Small intestine (tissue), 16 donors: Measurements from ENCODE around the gene ZC3H7A. TPM values are rescaled to one million over a fixed set of nuclear protein-coding genes. Genes with fewer than 3 reads are reported as not detected.

Experiments
- DNase-seq, 2 donors: peaks; one replicate each; pipeline versions ENCODE4 v3.0.0 to v3.0.0-alpha.2; 2013
- FAIRE-seq: peaks from 2 replicates; lab custom pipeline; 2012; peaks lifted over from hg19 to GRCh38; lab: Jason Lieb, UNC
- H3K27ac ChIP-seq, 3 donors: one replicate each; pipeline ENCODE4 v1.5.1; 2013; ENCODE audit warnings: low read length in 2 of 3, mild to moderate bottlenecking in 2 of 3, control low read depth in 1 of 3, inconsistent platforms in 1 of 3, low read depth in 1 of 3, moderate library complexity in 1 of 3
- H3K27me3 ChIP-seq, 3 donors: one replicate each; pipeline ENCODE4 v1.6.1; 2013; ENCODE audit warnings: low read length in 3 of 3, inconsistent platforms in 1 of 3; ENCODE audit not compliant: control insufficient read depth in 3 of 3, insufficient read depth in 3 of 3
- H3K36me3 ChIP-seq, 3 donors: one replicate each; pipeline ENCODE4 v1.6.1; 2013; ENCODE audit warnings: low read length in 3 of 3, inconsistent platforms in 1 of 3, low read depth in 1 of 3, mild to moderate bottlenecking in 1 of 3, moderate library complexity in 1 of 3; ENCODE audit not compliant: control insufficient read depth in 3 of 3, insufficient read depth in 2 of 3
- H3K4me1 ChIP-seq, 3 donors: one replicate each; pipeline ENCODE4 v1.6.1; 2013; ENCODE audit warnings: low read length in 2 of 3, inconsistent platforms in 1 of 3, low read depth in 1 of 3, mild to moderate bottlenecking in 1 of 3, moderate library complexity in 1 of 3; ENCODE audit not compliant: control insufficient read depth in 3 of 3, insufficient read depth in 2 of 3
- H3K4me3 ChIP-seq, 3 donors: one replicate each; pipeline ENCODE4 v1.5.1; 2013; ENCODE audit warnings: low read length in 3 of 3, control low read depth in 1 of 3, inconsistent platforms in 1 of 3, low read depth in 1 of 3, mild to moderate bottlenecking in 1 of 3, moderate library complexity in 1 of 3
- H3K9me3 ChIP-seq, 2 donors: one replicate each; pipeline ENCODE4 v1.6.1; 2013; ENCODE audit warnings: low read depth in 1 of 2, low read length in 1 of 2; ENCODE audit not compliant: control insufficient read depth in 2 of 2, insufficient read depth in 1 of 2
- WGBS, 3 donors: extraction: QIAGEN DNeasy Blood & Tissue Kit; methylation state at CpG; one replicate each; pipeline ENCODE4 v1.1.7; 2013; 5-methylcytosine and 5-hydroxymethylcytosine counted together
- long read RNA-seq, 10 donors: transcript quantifications; one replicate each; lab custom pipeline, GENCODE V29; 2026
- polyA plus RNA-seq, 4 donors: library from polyadenylated mRNA; stranded (reverse) in 3 of 4; unstranded in 1 of 4; fragments of 200-250 nt in 3 of 4; fragments of 120-200 nt in 1 of 4; gene quantifications; one replicate each; pipeline versions ENCODE4 v1.2.1 to v1.2.3, GENCODE V29; 2013
- donor health status: healthy with polysubstance abuse.
- donor health status: control.
- donor health status: control.
- donor health status: Bipolar disorder and iron deficiency.
- donor health status: healthy.

The ZC3H7A gene, protein sequence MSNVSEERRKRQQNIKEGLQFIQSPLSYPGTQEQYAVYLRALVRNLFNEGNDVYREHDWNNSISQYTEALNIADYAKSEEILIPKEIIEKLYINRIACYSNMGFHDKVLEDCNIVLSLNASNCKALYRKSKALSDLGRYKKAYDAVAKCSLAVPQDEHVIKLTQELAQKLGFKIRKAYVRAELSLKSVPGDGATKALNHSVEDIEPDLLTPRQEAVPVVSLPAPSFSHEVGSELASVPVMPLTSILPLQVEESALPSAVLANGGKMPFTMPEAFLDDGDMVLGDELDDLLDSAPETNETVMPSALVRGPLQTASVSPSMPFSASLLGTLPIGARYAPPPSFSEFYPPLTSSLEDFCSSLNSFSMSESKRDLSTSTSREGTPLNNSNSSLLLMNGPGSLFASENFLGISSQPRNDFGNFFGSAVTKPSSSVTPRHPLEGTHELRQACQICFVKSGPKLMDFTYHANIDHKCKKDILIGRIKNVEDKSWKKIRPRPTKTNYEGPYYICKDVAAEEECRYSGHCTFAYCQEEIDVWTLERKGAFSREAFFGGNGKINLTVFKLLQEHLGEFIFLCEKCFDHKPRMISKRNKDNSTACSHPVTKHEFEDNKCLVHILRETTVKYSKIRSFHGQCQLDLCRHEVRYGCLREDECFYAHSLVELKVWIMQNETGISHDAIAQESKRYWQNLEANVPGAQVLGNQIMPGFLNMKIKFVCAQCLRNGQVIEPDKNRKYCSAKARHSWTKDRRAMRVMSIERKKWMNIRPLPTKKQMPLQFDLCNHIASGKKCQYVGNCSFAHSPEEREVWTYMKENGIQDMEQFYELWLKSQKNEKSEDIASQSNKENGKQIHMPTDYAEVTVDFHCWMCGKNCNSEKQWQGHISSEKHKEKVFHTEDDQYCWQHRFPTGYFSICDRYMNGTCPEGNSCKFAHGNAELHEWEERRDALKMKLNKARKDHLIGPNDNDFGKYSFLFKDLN
- polyA plus RNA-seq, result 10 to 100 TPM; 21.2 to 51.7 (median 36.9) TPM
- long read RNA-seq, donor 1, result 0 reads
- long read RNA-seq, donor 2, partial matches to known transcripts, result 0 of 2 reads
- long read RNA-seq, donor 2, other reads (novel, unspliced or antisense), result 0 of 2 reads
- long read RNA-seq, donor 3, partial matches to known transcripts, result 16 of 24 reads
- long read RNA-seq, donor 3, other reads (novel, unspliced or antisense), result 0 of 24 reads
- long read RNA-seq, donor 4, result 0 reads
- long read RNA-seq, donor 5, result 0 reads
- long read RNA-seq, donor 6, partial matches to known transcripts, result 0 of 3 reads
- long read RNA-seq, donor 6, other reads (novel, unspliced or antisense), result 0 of 3 reads
- long read RNA-seq, donor 7, partial matches to known transcripts, result 7 of 14 reads
- long read RNA-seq, donor 7, other reads (novel, unspliced or antisense), result 0 of 14 reads
- long read RNA-seq, donor 8, result 0 reads
- long read RNA-seq, donor 9, result 0 reads
- long read RNA-seq, donor 10, partial matches to known transcripts, result 13 of 20 reads
- long read RNA-seq, donor 10, other reads (novel, unspliced or antisense), result 0 of 20 reads

DNA sequence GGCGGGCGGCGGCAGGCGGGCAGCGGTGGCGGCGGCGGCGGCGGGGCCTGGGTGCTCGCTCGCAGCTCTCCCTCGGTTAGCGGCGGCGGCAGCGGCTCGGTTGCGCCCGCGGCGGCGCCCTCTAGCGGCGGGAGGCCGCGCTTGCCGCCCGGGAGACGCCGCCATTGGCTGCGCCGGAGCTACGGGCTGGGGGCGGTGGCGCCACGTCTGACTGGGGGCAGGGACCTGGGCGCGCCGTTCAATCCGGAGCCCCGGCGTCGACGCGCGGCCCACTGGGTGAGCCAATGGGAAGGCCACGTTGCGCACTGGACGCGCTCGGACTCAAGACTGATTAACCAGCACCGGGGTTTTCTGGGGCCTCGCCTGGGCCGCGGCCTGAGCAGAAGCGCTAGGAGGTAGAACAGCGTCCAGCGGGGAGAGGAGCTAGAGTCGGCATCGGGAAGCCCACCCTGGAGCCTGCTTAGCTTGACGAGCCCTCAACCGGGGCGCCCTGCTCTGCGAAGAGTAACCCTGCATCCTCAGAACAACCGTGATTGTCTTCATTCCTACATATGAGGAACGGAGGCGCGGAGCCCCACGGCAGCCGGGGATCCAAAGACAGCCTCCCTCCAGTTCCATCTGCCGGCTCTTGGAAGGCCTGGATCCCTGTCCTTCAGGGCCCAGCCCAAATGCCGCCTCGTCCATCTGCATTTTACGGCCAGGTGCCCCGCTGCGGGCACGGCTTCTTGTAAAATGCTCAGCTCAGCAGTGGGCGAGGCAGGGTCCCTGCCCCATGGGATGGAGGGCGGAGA is at the start of gene ZC3H7A:
TSS of gene ZC3H7A (minus strand) at position 93 of the 791 bp plus-strand sequence. CDS start 14,904 bp downstream, outside the sequence.
- 0% methylated on average over 50 to 80 of the region's 80 CpGs for WGBS, 3 donors
- peak within 1 kb of the TSS; percentile 79 to 99 (median 95) for H3K27ac ChIP-seq
- peaks cover 0 to 9% (median 0%) of the 10 kb centered on the region in 3 donors for H3K36me3 ChIP-seq
- FAIRE-seq (no peak), DNase-seq (peak; percentile 97 to 98)
- peaks cover 6 to 33% (median 24%) of the 10 kb centered on the region in 3 donors for H3K4me1 ChIP-seq
- no peaks in the 10 kb centered on the region for H3K27me3 ChIP-seq
- peak within 1 kb of the TSS; percentile 73 to 97 (median 81) for H3K4me3 ChIP-seq
- no peaks in the 10 kb centered on the region for H3K9me3 ChIP-seq

DNA sequence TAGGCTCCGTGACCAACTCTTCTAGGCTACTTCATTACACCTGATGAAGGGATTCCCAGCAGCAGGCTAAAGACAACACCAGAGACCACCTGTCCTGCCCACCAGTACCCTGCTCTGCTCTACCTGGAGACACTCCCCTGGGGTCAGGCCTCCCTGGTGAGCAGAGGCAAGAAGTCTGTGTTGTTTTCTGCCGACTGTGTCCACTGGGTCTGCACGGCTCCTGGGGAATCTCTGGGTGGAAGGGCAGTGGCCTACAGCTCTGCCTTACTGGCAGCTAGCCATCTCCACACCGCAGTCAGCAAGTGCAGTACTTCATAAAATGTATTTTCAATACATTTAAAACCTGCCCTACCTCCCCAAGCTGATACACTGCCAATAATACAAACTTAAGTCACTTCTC is 47.4 kb upstream of the ZC3H7A start:
- 90 to 93% (median 93%) methylated on average over 4 of the region's 4 CpGs for WGBS, 3 donors
- no peak overlapping the region for H3K4me3 ChIP-seq
- H3K36me3 ChIP-seq, result peaks cover 28 to 61% (median 31%) of the 10 kb centered on the region in 3 donors
- H3K4me1 ChIP-seq, result peaks cover 0 to 3% (median 0%) of the 10 kb centered on the region in 3 donors
- H3K27me3 ChIP-seq, result no peaks in the 10 kb centered on the region
- H3K9me3 ChIP-seq, result no peaks in the 10 kb centered on the region
- DNase-seq (no peak), FAIRE-seq (no peak)
- H3K27ac ChIP-seq, result no peak overlapping the region

DNA sequence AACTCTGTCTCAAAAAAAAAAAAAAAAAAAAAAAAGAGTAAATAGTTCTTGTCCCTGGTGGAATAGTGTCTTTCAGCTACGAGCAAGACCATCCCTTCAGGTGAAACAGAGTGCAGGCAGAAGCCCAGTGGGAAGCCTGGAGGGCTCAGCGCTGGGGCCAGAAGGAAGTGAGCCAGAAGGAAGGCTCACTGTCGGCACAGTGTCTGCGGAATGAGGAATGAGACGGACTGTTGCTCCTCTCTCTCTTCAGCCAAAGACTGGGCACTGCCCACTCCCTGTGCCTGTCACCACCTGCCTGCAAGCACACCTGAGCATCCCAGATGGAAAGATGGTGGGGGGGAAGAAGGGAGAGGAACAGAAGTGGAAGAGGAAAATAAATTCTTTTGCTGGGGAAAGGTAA is 46.8 kb upstream of the ZC3H7A start:
- Histone ChIP-seq H3K27me3 (no peaks in the 10 kb centered on the region), H3K4me3 (no peak overlapping the region), H3K36me3 (peaks cover 28 to 62% (median 36%) of the 10 kb centered on the region in 3 donors), H3K27ac (no peak overlapping the region), H3K4me1 (no peaks in the 10 kb centered on the region), H3K9me3 (no peaks in the 10 kb centered on the region)
- DNase-seq, result no peak
- WGBS, 3 donors, result 97 to 98% (median 97%) methylated on average over 5 of the region's 5 CpGs
- no peak for FAIRE-seq

DNA sequence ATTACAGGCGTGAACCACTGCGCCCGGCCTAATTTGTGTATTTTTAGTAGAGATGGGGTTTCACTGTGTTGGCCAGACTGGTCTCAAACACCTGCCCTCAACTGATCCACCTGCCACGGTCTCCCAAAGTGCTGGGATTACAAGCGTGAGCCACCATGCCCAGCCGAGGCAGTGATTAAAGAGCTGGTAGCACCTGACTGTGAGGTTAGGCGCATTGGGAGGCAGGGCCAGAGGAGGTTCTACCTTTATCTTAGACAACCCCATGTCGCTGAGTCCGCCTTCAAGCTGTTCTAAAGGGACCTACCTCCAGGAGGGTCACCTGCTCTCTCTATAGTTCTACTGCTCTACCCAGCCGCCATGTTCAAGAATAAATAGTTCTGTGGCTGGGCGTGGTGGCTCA is 46.1 kb upstream of the ZC3H7A start:
- no peaks in the 10 kb centered on the region for H3K9me3 ChIP-seq
- DNase-seq, result no peak
- H3K27ac ChIP-seq, result no peak overlapping the region
- H3K27me3 ChIP-seq, result no peaks in the 10 kb centered on the region
- 96 to 99% (median 97%) methylated on average over 11 of the region's 11 CpGs for WGBS, 3 donors
- peaks cover 31 to 62% (median 39%) of the 10 kb centered on the region in 3 donors for H3K36me3 ChIP-seq
- H3K4me3 ChIP-seq, result no peak overlapping the region
- FAIRE-seq, result no peak
- no peaks in the 10 kb centered on the region for H3K4me1 ChIP-seq

DNA sequence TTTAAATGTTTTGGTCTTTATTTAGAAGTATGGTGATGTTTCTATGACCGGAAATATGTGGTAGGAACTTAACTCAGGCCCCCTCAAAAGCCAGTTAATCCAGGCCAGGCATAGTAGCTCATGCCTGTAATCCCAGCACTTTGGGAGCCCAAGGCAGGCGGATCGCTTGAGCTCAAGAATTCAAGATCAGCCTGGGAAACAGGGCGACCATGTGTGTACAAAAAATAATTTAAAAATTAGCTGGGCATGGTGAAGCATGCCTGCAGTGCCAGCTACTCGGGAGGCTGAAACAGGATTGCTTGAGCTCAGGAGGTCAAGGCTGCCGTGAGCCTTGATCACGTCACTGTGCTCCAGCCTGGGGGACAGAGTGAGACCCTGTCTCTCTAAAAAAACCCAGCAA is 44.0 kb upstream of the ZC3H7A start:
- WGBS, 3 donors, result 96 to 99% (median 98%) methylated on average over 7 of the region's 7 CpGs
- FAIRE-seq, result no peak
- H3K36me3 ChIP-seq, result peaks cover 36 to 67% (median 36%) of the 10 kb centered on the region in 3 donors

DNA sequence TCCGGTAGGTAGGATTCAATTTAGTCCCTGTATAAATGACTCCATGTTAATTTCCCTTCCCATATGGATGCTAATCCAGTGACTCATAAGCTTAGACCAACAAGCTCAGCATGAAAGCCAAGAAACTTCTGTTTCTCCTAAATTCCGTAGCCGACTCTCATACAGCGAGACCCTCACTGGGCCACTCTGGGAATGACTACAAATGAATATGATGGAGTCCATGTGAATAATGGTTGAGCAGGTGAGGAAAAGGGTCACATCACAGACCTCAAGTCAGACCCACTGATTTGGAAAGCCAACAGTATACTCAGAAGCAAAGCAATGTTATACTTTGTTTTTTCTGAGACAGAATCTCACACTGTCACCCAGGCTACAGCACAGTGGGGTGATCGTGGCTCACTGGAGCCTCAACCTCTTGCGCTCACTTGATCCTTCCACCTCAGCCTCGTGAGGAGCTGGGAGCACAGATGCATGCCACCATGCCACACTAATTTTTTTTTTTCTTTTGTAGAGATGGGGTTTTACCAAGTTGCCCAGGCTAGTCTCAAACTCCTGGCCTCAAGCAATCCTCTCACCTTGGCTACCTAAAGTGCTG is 39.7 kb upstream of the ZC3H7A start:
- Histone ChIP-seq H3K9me3 (no peaks in the 10 kb centered on the region), H3K4me1 (no peaks in the 10 kb centered on the region), H3K36me3 (peaks cover 24 to 38% (median 26%) of the 10 kb centered on the region in 3 donors), H3K4me3 (no peak overlapping the region), H3K27ac (no peak overlapping the region), H3K27me3 (no peaks in the 10 kb centered on the region)
- WGBS, 3 donors, result 92 to 94% (median 93%) methylated on average over 7 of the region's 7 CpGs
- FAIRE-seq, result no peak
- no peak for DNase-seq

More for the DNA sequence above, 44.0 kb upstream of the ZC3H7A start:
- no peak overlapping the region for H3K27ac ChIP-seq
- no peaks in the 10 kb centered on the region for H3K27me3 ChIP-seq
- H3K4me3 ChIP-seq, result no peak overlapping the region
- H3K9me3 ChIP-seq, result no peaks in the 10 kb centered on the region
- DNase-seq, result no peak
- H3K4me1 ChIP-seq, result no peaks in the 10 kb centered on the region
